ENCODE measurements around the gene STEAP2.
"Not testable (repeated sequence)": the region's sequence is repeated elsewhere in the genome, so short reads cannot be mapped to it uniquely, and the experiment has no call there.

STEAP2 gene

GRCh38 chr7:90232430-90232829, 20.9 kb downstream of the STEAP2 start:
- no peak for DNase-seq

DNA sequence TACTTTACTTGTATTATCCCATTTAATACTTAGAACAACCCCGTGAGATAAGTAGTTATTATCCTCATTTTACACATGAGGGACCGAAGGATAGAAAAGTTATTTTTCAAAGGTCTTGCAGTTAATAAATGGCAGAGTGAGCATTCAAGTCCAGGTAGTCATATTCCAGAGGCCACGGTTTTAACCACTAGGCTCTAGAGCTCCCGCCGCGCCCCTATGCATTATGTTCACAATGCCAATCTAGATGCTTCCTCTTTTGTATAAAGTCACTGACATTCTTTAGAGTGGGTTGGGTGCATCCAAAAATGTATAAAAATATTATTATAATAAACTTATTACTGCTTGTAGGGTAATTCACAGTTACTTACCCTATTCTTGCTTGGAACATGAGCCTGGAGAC, 22.0 kb downstream of the STEAP2 start:
- DNase-seq: no peak

DNA sequence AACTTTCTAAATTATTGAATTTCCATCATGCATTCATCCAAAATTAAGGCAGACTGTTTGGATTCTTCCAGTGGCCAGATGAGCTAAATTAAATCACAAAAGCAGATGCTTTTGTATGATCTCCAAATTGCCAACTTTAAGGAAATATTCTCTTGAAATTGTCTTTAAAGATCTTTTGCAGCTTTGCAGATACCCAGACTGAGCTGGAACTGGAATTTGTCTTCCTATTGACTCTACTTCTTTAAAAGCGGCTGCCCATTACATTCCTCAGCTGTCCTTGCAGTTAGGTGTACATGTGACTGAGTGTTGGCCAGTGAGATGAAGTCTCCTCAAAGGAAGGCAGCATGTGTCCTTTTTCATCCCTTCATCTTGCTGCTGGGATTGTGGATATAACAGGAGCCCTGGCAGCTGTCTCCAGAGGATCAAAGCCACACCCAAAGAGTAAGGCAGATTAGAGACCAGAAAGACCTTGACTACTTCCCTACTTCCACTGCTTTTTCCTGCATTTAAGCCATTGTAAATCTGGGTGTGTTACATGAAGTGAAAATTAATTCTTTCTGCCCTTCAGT, 25.3 kb downstream of the STEAP2 start:
- no peak for DNase-seq

- no peak for DNase-seq
These were observed 26.5 kb downstream of the STEAP2 start for GRCh38 chr7:90238022-90238421.

DNA sequence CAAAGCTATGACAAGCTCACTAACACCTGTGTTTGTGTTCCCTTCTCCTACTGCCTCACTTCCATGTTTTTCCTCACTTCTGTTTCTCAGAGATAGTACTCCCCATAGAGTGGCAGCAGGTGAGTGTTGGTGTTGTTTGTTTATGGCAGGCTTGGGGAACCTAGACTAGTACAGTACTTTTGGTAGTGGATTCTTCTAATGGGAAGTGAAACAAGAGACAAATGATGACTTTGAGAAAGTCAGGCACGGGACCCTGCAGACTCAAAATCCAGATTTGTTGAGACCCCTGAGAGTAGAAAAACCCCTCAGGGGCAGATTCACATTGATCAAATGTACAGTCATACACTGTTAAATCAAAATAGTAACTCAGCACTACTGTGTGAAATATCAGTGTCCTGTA, 27.0 kb downstream of the STEAP2 start:
- no peak for DNase-seq

DNA sequence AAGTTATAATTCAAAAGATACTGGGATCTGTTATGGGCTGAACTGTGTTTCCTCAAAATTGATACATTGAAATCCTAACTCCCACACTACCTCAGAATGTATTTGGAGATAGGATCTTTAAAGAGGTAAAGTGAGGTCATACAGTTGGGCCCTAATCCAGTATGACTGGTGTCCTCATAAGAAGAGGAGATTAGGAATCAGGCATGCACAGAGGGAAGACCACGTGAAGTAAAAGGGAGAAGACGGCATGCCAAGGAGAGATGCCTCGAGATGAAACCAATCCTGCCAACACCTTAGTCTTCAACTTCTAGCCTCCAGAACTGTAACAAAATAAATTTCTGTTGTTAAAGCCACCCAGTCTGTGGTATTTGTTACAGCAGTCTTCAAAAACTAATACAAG, 27.5 kb downstream of the STEAP2 start:
- no peak for DNase-seq

- DNase-seq: no peak
These were observed 28.2 kb downstream of the STEAP2 start for GRCh38 chr7:90239625-90240228.

GRCh38 chr7:90242369-90243168, 31.0 kb downstream of the STEAP2 start:
- no peak for DNase-seq

- no peak for DNase-seq
These were observed 32.0 kb downstream of the STEAP2 start for GRCh38 chr7:90243556-90243955.

DNA sequence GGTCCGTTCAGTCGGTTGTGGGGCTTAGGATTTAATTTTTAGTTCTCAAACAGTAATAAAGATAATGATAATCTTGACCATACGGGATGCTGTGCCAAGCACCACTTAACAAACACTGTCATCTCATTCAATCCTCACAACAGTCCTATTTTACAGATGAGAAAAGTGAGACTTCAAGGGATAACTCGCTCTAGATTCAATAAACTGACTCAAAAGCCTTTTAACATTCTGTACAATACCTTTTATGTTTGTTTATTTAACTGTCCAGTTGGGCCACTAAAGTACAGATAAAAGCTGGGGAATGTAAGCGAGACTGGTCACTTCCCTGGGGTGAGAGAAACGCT, 33.0 kb downstream of the STEAP2 start:
- no peak for DNase-seq

DNA sequence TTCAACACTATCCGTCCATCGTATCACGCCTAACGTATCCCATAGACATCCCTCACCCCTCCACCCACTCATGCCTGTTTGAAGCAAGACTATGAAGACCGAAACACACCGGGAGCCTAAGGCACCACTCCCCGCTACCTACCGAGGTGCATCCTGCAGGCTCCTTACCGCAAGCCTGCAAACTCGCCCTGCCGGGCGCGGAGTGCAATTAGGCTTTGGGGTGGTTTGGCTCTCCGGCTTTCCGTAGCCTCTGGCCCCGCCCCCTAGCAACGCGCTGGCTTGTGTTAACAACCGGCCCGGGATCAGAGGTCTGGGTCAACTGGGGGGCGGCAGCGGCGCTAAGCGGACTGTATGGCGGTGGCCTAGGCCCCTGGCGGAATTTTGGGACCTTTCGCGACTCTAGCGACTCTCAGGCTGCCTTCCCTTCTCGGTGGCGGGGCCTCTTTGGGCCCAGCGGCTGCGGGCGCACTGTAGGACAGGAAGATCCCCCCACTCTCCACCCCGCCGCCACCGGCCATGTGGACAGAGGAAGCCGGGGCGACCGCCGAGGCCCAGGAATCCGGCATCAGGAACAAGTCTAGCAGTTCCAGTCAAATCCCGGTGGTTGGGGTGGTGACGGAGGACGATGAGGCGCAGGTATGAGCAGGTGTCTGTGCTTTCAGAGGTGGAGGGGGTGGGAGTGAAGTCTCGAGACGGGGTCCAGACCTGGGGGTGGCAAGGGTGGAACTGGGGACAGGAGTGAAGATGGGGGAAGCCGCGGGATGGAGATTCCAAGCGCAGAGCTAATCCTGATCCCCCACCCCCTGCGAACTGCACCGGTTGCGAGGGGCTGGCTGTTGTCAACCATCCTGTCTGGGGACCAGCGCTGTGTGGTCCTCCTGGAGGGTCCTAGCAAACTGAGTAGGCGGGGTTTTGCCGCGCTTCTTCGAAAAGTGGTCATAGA, 33.6 kb downstream of the STEAP2 start, which contains the start of gene CFAP69:
CFAP69 (plus strand) TSS at position 266 of the 943 bp plus-strand sequence; CDS start at position 517, 251 bp downstream.
- DNase-seq: peak in 57 of 58 donors; percentile 48 to 92 (median 81)

DNA sequence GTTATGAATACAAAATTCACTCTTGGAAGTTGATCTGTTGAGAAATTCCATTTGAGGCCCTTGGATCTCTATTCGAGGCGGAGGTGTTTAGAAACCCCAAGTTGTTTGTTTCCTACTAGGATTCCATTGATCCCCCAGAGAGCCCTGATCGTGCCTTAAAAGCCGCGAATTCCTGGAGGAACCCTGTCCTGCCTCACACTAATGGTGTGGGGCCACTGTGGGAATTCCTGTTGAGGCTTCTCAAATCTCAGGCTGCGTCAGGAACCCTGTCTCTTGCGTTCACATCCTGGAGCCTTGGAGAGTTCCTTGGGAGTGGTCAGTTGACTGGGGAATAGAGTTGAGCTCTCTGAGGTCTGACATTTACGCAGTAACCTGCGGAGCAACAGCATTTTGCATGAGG, 34.6 kb downstream of the STEAP2 start:
- DNase-seq: no peak

GRCh38 chr7:90248706-90249105, 37.2 kb downstream of the STEAP2 start:
- no peak for DNase-seq

- no peak for DNase-seq
These were observed 39.2 kb downstream of the STEAP2 start for GRCh38 chr7:90250601-90251303.

DNA sequence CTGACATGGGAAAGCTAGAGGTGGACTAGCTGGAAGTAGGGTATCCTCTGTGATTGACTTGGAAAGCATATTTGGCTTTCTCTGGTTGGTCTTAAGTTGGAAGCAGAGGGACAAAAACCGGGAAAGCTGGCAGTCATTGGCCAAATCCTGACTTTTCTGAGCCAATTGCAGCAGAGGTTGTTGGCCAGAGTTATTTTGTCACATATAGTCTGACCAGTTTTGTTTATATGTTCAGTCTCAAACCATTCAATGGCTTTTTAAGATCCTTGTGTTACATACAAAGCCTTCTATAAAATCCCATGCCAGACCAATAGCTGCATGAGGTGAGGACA, 39.7 kb downstream of the STEAP2 start:
- no peak for DNase-seq

DNA sequence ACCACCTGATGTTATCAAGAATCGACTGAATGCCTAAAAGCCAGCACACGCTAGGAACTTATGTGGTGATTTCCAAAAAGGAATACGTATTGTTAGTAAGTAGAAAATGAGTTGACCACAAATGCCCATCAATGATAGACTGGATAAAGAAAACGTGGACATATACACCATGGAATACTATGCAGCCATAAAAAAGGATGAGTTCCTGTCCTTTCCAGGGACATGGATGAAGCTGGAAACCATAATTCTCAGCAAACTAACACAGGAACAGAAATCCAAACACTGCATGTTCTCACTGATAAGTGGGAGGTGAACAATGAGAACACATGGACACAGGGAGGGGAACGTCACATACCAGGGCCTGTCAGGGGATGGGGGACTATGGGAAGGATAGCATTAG, 44.5 kb downstream of the STEAP2 start:
- DNase-seq: not testable (repeated sequence)

- DNase-seq: no peak
These were observed 45.2 kb downstream of the STEAP2 start for GRCh38 chr7:90256778-90257177.

DNA sequence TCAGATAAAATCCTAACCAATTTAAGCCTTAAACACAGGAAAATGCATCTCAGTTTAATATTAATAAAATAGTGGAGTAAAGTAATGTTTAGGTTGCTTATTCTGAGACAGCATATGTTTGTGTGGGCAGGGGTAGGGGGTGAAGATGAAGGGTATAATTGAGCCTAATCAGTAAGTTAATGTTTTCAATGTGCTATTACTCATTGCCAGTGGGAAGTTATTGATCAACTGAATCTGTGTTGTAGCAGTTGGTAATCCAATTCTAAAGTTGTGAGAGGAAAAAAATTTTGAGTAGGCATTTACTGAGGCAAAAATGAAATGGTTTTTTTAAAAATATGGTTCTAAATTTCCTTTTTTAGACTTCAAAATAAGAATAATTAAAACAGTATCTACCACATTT, 49.9 kb downstream of the STEAP2 start:
- DNase-seq: no peak

- DNase-seq: no peak
These were observed 50.9 kb downstream of the STEAP2 start for GRCh38 chr7:90262438-90262837.

- DNase-seq: no peak
These were observed 55.3 kb downstream of the STEAP2 start for GRCh38 chr7:90266808-90267207.

GRCh38 chr7:90267263-90267858, 55.8 kb downstream of the STEAP2 start:
- DNase-seq: no peak
